ENCODE measurements around the gene ARHGAP30. TPM values are rescaled to one million over a fixed set of nuclear protein-coding genes. Genes with fewer than 3 reads are reported as not detected.
A peak's percentile ranks its signal among the peaks of the same experiment; 100 is the strongest.

ARHGAP30 gene
- total RNA-seq, 2 experiments from 2014 or later: 260 to 273 TPM

DNA sequence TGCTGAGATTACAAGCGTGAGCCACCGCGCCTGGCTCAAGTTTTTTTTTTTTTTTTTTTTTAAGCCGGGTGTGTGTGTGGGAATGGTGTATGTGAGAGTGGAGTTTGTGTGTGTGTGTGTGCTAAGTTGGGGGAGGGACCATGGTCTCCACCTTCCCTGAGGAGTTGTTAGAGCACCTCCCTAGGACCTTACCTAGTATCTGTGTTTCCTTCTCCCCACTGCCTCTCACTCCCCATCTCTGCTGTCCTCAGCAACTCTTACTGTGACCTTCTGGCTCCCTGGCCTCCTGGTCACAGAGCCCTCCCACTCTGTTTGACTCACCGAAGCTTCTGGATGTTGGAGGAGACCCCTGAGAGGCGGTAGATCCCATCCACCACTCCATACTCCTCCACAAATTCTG is 10.4 kb downstream of the ARHGAP30 start:
- H3K9me3 Mint-ChIP-seq (ENCODE audit: low read depth): no peaks in the 10 kb centered on the region
- no peaks in the 10 kb centered on the region for H3K27me3 Mint-ChIP-seq
- peaks cover 42% of the 10 kb centered on the region for H3K4me1 Mint-ChIP-seq
- no peak for ATAC-seq
- DNase-seq: no peak
- peaks cover 60% of the 10 kb centered on the region for H3K36me3 Mint-ChIP-seq
- CTCF ChIA-PET: interaction anchor here (1.1 to 1.7 kb wide), 3 partner anchors 9 to 72 kb away, joined by 4 to 6 read pairs (median 4); no protein-coding TSS in a partner anchor
- H3K4me3 Mint-ChIP-seq: no peak overlapping the region
- H3K27ac Mint-ChIP-seq: peak overlapping the region; percentile 36

DNA sequence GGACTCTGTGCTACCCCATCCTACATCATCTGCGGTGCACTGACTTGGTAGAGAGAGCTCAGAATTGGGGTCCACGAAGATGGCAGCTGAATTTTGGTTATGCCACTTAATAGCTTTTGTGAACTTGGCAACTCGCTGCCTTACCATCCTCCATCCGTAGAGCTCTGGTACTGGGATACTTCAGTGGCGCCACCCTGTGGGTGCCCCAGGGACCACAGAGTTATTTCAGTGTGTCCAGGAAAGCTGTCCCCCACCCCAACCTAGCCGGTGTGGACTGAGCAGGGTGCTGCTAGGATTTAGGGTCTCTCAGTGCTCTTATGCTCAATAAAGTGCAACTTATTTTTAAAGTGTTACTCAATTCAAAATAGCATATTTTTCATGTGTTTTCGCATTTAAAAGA is 14.9 kb downstream of the ARHGAP30 start:
- H3K4me3 Mint-ChIP-seq: no peak overlapping the region
- no peak for ATAC-seq
- peaks cover 72% of the 10 kb centered on the region for H3K36me3 Mint-ChIP-seq
- H3K27me3 Mint-ChIP-seq: no peaks in the 10 kb centered on the region
- H3K4me1 Mint-ChIP-seq: peaks cover 35% of the 10 kb centered on the region
- H3K27ac Mint-ChIP-seq: no peak overlapping the region
- CTCF ChIA-PET: interaction anchor here (1.1 to 1.7 kb wide), 2 partner anchors 9 to 17 kb away, joined by 3 to 6 read pairs; partner anchors contain the start of gene USF1
- DNase-seq: no peak
- H3K9me3 Mint-ChIP-seq (ENCODE audit: low read depth): no peaks in the 10 kb centered on the region

DNA sequence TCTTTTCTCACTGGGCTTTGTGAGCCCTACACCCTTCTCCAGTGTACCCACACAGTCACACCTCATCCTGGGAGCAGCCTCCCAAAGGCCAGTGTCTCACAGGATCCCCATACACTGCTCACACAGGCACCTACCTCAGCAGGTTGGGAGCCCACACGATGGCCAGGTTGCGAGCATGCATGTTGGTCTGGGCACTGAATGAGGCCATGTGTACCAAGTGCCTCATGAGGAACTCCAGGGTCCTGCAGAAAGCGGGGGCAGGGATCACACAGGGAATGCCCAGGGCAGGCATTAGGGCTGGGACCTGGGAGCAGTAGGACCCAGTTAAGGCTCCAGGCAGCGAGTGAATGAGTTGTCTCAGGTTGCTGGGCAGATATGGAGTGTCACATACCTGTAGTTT is 15.5 kb downstream of the ARHGAP30 start:
- Mint-ChIP-seq H3K4me1 (peaks cover 30% of the 10 kb centered on the region), H3K9me3 (ENCODE audit: low read depth) (no peaks in the 10 kb centered on the region), H3K4me3 (no peak overlapping the region), H3K27ac (no peak overlapping the region), H3K27me3 (no peaks in the 10 kb centered on the region), H3K36me3 (peaks cover 72% of the 10 kb centered on the region)
- CTCF ChIA-PET: interaction anchor here (1.7 kb wide), 1 partner anchor 17 kb away, joined by 6 read pairs; no protein-coding TSS in a partner anchor
- DNase-seq: no peak
- no peak for ATAC-seq

DNA sequence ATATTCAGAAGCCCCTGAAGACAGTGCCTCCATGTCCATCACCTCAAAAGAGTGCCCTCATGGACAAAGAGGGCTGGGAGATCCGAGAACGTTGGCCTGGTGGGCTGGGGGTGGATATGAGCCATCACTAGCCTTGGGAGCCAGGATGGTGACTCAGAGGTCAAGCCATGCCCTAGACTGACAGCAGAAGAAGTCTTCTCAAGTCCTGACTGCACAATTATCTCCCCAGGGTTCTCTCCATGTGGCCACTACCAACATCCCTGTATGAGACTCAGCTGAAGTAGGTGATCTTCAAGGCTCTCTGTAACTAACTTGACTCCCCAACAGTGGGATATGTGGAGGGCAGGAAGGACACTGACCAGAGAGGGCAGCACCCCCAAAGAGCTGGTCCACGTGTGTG is 16.8 kb downstream of the ARHGAP30 start:
- Mint-ChIP-seq H3K36me3 (peaks cover 81% of the 10 kb centered on the region), H3K4me3 (no peak overlapping the region), H3K27me3 (no peaks in the 10 kb centered on the region), H3K4me1 (peaks cover 36% of the 10 kb centered on the region), H3K27ac (no peak overlapping the region), H3K9me3 (ENCODE audit: low read depth) (no peaks in the 10 kb centered on the region)
- no peak for ATAC-seq
- DNase-seq: no peak
- CTCF ChIA-PET: no interaction called here

DNA sequence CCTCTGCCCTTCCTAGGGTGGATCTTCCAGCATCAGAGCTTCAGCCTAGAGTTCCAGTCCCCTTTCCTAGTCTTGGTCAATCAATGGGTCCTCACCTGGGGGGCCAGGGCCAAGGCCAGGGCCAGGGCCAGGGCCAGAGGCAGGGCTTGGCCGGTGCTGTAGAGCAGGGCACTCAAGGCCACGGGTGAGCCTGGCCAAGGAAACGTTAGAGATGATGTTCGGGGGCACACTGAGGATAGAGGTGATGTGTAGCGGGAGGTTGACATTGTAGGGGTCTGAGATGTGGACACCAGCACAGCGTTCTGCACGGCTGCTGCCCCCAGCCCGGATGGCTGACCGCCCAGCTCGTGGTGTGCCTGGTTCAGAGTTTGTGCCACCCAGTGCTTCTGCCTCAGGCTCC is 18.5 kb downstream of the ARHGAP30 start:
- ATAC-seq (no peak), DNase-seq (no peak)
- Mint-ChIP-seq H3K27me3 (no peaks in the 10 kb centered on the region), H3K4me3 (no peak overlapping the region), H3K36me3 (peaks cover 80% of the 10 kb centered on the region), H3K4me1 (peaks cover 46% of the 10 kb centered on the region), H3K9me3 (ENCODE audit: low read depth) (no peaks in the 10 kb centered on the region), H3K27ac (no peak overlapping the region)
- CTCF ChIA-PET: interaction anchor here (0.6 to 1.0 kb wide), 2 partner anchors 13 to 48 kb away, joined by 3 read pairs; no protein-coding TSS in a partner anchor

DNA sequence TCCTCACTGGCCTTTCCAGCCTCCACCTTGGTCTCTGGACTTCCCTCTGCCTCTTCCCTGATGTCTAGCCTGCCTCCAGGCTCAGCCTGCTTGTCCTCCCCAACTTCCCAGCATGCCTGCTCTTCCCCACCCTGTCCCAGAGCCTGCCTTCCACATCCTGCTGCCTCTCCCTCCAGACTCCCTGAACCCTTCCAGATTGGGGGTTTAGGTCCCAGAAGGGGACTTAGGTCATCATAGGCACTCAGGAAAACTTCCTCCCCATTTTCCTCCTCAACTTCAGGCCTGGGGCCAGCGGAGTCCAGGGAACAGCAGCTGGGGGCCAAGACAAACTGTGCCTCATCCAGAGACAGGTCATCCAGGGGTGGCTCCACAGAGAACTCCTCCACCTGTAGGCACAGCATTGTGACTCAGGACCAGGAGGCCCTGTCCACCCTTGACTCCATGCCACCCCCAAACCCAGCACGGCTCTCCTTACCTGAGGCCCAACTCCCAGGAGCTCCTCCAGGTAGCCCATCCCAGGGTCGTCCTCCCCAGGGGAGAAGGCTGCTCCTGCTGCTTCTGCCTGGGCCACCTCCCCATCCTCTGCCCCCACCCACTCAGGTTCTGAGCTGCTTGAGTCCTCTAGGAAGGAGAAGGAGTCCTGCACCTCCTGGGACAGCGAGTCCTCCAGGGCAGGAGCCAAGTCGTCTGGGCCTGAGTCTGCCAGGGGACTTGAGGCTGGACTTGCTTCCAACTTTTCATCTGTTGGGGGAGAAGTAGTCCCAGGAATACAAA is 20.6 kb downstream of the ARHGAP30 start:
- Mint-ChIP-seq H3K36me3 (peaks cover 66% of the 10 kb centered on the region), H3K4me1 (peaks cover 51% of the 10 kb centered on the region), H3K27me3 (no peaks in the 10 kb centered on the region), H3K9me3 (ENCODE audit: low read depth) (no peaks in the 10 kb centered on the region), H3K27ac (peak overlapping the region; percentile 71), H3K4me3 (no peak overlapping the region)
- no peak for ATAC-seq
- CTCF ChIA-PET: interaction anchor here (0.9 to 3.7 kb wide), 2 partner anchors 10 to 92 kb away, joined by 4 to 13 read pairs; partner anchors contain the start of gene TSTD1
- no peak for DNase-seq

DNA sequence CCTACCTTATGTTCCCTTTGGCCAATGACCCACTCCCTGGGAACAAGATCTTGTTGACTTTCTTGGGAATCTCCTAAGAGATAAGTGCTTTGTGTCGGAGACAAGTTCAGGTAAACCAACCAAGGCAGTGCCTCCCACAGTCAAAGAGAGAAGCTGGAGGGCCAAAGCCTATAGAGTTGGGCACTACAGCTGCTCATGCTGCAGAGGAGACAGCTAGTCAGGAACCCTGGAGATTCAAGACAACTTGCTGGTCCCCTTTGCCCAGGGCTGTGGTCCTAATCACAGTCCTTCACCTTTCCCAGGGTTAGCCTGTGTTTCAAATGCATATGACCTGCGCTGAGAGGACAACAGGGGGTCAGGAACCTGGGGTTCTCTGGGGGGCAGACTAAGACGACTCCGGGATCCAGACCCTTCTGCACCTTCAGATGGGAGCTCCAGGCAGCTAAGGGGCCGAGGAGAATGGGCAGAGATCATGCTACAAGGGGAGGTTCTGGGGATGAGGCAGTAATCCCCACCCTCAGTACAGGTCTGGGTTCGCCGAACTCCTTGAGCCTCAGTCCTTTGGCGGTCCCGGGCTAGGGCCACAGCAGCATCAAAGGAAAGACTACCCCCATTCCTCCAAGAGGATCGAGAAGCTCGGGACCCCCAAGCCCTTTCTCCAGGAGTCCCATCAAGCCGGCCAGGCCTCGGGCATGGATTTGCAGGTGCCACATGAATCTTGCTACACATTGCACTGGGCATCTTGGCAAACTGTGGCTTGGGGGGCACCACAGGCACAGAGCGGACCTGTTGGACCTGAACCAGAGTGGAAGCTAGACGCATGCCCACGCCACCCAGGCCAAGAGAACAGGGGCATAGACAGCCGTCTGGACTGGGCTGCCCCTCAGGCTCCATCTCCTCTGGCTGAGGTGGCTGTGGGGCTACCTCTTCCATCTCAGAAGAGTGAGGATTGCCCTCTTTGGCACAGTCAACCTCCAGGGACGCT is 22.0 kb downstream of the ARHGAP30 start:
- peaks cover 57% of the 10 kb centered on the region for H3K36me3 Mint-ChIP-seq
- no peaks in the 10 kb centered on the region for H3K27me3 Mint-ChIP-seq
- DNase-seq (no peak), ATAC-seq (no peak)
- peaks cover 52% of the 10 kb centered on the region for H3K4me1 Mint-ChIP-seq
- H3K9me3 Mint-ChIP-seq (ENCODE audit: low read depth): no peaks in the 10 kb centered on the region
- H3K4me3 Mint-ChIP-seq: no peak overlapping the region
- H3K27ac Mint-ChIP-seq: peak overlapping the region; percentile 99
- CTCF ChIA-PET: interaction anchor here (1.0 to 5.2 kb wide), 8 partner anchors 9 to 178 kb away, joined by 3 to 58 read pairs (median 4); partner anchors contain the start of genes ARHGAP30, KLHDC9, TOMM40L and TSTD1

DNA sequence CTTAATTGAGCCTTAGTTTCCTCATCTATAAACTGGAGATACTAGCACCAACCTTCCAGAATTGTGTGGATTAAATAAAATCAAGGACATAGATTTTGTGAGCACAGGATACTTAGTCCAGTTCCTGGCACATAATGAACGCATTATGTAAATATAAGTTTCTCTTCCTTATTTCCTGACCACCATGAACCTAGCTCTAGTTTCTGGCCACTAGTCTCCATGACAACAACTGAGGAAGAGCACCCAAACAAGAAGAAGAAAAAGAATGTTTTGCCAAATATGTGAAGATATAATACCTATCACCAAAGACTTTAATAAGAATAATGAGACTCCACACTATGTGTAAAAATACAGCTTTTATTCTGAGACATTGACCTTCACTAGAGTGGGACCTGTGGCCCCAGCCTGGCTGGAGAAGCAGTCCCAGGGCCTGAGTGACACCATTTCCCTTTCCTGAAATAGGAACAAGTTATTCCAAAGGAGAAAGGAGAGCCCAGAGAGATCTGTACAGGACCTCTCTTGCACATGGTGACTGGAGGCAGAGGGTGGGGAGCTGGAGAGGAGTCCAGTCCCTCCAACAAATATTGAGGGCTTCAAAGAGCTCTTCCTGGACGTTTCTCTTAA is 23.0 kb downstream of the ARHGAP30 start:
- DNase-seq: no peak

DNA sequence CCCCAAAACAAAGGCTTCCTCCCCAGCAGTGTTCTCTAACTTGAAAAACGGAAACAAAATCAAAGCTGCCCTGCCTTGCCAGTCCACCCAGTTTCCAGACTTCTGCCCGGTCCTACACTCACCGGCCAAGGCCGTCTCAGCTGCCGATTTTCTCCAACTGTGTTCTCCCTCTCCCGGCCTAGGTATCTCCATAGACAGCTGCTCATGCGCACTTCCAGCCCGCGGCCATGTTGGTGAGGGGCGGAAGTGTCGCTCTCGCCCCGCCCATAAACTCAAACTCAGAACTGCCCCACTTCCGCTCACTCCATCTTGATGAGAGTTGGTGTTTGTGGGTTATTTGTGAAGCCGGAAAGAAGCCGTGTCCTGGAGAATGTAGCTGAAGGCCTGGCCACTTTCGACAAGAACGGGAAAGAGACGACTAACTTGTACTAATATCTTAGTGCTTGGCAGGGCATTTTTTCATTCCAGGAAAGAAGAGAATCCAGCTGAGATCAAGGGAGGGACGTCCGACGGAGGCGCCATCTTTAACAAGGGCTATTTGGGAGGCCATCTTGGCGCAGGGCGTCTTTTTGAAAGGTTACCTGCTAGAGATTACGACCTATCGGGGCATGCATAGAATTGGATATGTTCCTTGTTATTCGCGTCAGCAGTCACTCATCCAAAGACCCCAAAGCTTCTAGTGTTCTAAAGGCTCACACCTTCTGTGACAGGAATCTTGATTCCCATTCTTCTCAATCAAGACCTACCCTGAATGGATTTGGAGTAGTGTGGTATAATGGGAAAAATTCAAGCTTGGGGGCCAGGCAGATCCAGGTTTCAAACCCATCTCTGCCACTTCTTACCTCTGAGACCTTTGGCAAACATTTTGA is 23.7 kb downstream of the ARHGAP30 start, which contains the start of gene USF1:
Gene USF1 (minus strand): TSS at position 242 of the 869 bp plus-strand sequence. CDS start 2,702 bp downstream, outside the sequence.
- ATAC-seq: peak; percentile 78
- no peaks in the 10 kb centered on the region for H3K27me3 Mint-ChIP-seq
- CTCF ChIA-PET: interaction anchor here (0.7 to 5.2 kb wide), 18 partner anchors 7 to 180 kb away, joined by 3 to 58 read pairs (median 4); partner anchors contain the start of genes ARHGAP30, F11R, KLHDC9 and NIT1
- DNase-seq: peak; percentile 96
- peaks cover 52% of the 10 kb centered on the region for H3K36me3 Mint-ChIP-seq
- H3K9me3 Mint-ChIP-seq (ENCODE audit: low read depth): no peaks in the 10 kb centered on the region
- peak within 1 kb of the TSS; percentile 99 for H3K27ac Mint-ChIP-seq
- peaks cover 54% of the 10 kb centered on the region for H3K4me1 Mint-ChIP-seq
- peak within 1 kb of the TSS; percentile 80 for H3K4me3 Mint-ChIP-seq

More for the DNA sequence above, 23.0 kb downstream of the ARHGAP30 start:
- Mint-ChIP-seq H3K9me3 (ENCODE audit: low read depth) (no peaks in the 10 kb centered on the region), H3K27ac (peak overlapping the region; percentile 99), H3K36me3 (peaks cover 53% of the 10 kb centered on the region), H3K27me3 (no peaks in the 10 kb centered on the region), H3K4me3 (peak overlapping the region; percentile 80), H3K4me1 (peaks cover 49% of the 10 kb centered on the region)
- ATAC-seq: no peak
- CTCF ChIA-PET: interaction anchor here (0.7 to 5.2 kb wide), 14 partner anchors 8 to 179 kb away, joined by 3 to 58 read pairs (median 4); partner anchors contain the start of genes ARHGAP30, F11R, KLHDC9 and PPOX

DNA sequence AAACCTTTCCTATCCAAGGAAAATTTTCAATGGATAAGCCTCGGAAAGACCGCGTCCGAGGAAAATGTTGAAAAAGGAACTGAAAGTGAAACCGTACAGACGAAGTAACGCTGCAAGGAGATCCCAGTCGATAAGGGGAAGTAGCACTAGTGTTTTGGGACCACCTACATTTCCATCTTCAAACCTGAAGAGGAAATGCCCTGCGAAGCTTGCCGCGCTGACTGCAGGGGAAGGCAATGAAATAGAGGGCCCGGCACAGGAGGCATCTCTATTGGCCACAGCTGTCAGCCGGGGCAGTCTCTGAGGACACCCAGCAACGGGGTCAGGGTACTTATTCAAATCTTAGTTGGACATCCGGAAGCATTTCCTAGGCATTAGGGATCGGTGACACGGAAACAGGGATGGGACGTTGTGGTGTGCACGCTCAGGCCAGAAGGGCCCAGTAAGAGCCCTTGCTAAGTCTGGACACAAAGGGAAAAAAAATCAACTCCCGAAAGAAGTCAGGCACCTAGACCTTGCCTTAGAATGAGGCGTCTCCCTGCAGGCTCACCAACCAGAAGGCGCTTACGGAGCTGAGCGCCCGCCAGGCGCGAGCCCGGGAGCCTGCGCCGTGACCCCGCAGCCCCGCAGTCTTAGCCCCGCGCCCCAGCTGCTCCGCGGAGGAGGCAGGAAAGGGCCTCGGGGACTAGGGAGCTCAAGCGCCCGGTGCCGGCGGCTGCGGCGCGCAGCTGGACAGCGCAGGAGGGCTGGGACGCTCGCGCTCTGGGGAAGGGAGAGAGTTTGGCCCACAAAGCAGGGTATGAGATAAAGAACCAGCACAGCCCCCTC is 24.6 kb downstream of the ARHGAP30 start:
- CTCF ChIA-PET: interaction anchor here (0.9 to 5.2 kb wide), 10 partner anchors 10 to 367 kb away, joined by 3 to 58 read pairs (median 7); partner anchors contain the start of genes ARHGAP30, F11R, KLHDC9 and NIT1
- peak overlapping the region; percentile 99 for H3K27ac Mint-ChIP-seq
- peak; percentile 63 for ATAC-seq
- H3K4me3 Mint-ChIP-seq: peak overlapping the region; percentile 80
- H3K36me3 Mint-ChIP-seq: peaks cover 55% of the 10 kb centered on the region
- DNase-seq: peak; percentile 89
- no peaks in the 10 kb centered on the region for H3K9me3 Mint-ChIP-seq (ENCODE audit: low read depth)
- no peaks in the 10 kb centered on the region for H3K27me3 Mint-ChIP-seq
- H3K4me1 Mint-ChIP-seq: peaks cover 54% of the 10 kb centered on the region

DNA sequence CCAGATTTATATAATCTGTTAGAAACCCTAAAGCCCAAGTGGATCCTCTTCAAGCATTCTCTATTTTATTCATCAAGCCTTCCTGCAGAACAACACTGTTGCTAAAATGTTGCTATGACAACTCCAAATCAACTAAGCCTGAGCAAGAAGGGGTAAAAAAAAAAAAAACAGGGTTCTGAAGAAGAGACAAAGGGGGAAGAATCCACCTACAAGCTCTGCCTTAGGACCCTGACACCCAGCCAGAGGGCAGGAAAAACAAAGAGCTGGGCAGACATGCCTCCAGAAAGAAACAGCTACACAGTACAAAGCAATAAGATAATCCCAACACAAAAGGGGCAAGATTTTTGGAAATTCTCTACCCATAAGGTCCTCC is 25.2 kb downstream of the ARHGAP30 start:
- DNase-seq: peak; percentile 46
- Mint-ChIP-seq H3K4me1 (peaks cover 57% of the 10 kb centered on the region), H3K27me3 (no peaks in the 10 kb centered on the region), H3K4me3 (peak overlapping the region; percentile 80), H3K9me3 (ENCODE audit: low read depth) (no peaks in the 10 kb centered on the region), H3K36me3 (peaks cover 56% of the 10 kb centered on the region), H3K27ac (peak overlapping the region; percentile 99)
- peak; percentile 3 for ATAC-seq
- CTCF ChIA-PET: interaction anchor here (1.2 to 5.2 kb wide), 8 partner anchors 13 to 366 kb away, joined by 3 to 58 read pairs (median 8); partner anchors contain the start of genes ARHGAP30, F11R and KLHDC9

Measured in activated CD8-positive, alpha-beta memory T cell treated with anti-CD3 and anti-CD28 coated beads, Interleukin-2, amount 10 ng/mL, durations not matched to agents 7 days and 5 days (primary cell).